Chondrocyte (in vitro differentiated cells): ENCODE measurements around the gene ATXN1L. TPM values are rescaled to one million over a fixed set of nuclear protein-coding genes. Genes with fewer than 3 reads are reported as not detected.
A peak's percentile ranks its signal among the peaks of the same experiment; 100 is the strongest.

ENCODE experiments used
- DNase-seq: peaks from one replicate; pipeline ENCODE4 v3.0.0; 2021; ENCODE audit warnings: mixed read lengths, low spot score
- H3K27ac Mint-ChIP-seq: one replicate; pipeline ENCODE4 v1.8.0; 2021; ENCODE audit warnings: mild to moderate bottlenecking, moderate library complexity, mixed read lengths; ENCODE audit not compliant: unreplicated experiment
- H3K27me3 Mint-ChIP-seq: 2 replicates; pipeline ENCODE4 v1.8.0; 2021; ENCODE audit warnings: low read depth, mixed read lengths
- H3K36me3 Mint-ChIP-seq: 2 replicates; pipeline ENCODE4 v1.8.0; 2021; ENCODE audit warnings: low read depth, mixed read lengths
- H3K4me1 Mint-ChIP-seq: 2 replicates; pipeline ENCODE4 v1.8.0; 2021; ENCODE audit warnings: low read depth, mild to moderate bottlenecking, mixed read lengths
- H3K4me3 Mint-ChIP-seq: one replicate; pipeline ENCODE4 v1.8.0; 2021; ENCODE audit warnings: mild to moderate bottlenecking, moderate library complexity, mixed read lengths; ENCODE audit not compliant: unreplicated experiment
- H3K9me3 Mint-ChIP-seq: 2 replicates; pipeline ENCODE4 v1.8.0; 2021; ENCODE audit warnings: low read depth, mixed read lengths
- CTCF ChIP-seq: fragments of 200-600 bp; sonication (generic); IDR thresholded peaks from 2 replicates; pipeline ENCODE4 v1.5.0; 2021; ENCODE audit warnings: antibody characterized with exemption, mild to moderate bottlenecking, moderate library complexity
- total RNA-seq: library from RNA; stranded (reverse); gene quantifications from 3 replicates; pipeline ENCODE4 v1.2.1, GENCODE V29; 2021

The ATXN1L gene
- total RNA-seq, 1 donor from 2014 or later, result 29.4 TPM

GRCh38 chr16:71895679-71896365, 50.0 kb downstream of the ATXN1L start:
- no peak for DNase-seq
- Mint-ChIP-seq H3K9me3 (no peaks in the 10 kb centered on the region), H3K36me3 (no peaks in the 10 kb centered on the region), H3K4me1 (peaks cover 31% of the 10 kb centered on the region), H3K27me3 (no peaks in the 10 kb centered on the region), H3K4me3 (peak overlapping the region; percentile 92), H3K27ac (peak overlapping the region; percentile 99)
- no peak for TF ChIP-seq CTCF

- Mint-ChIP-seq H3K27me3 (no peaks in the 10 kb centered on the region), H3K27ac (peak overlapping the region; percentile 82), H3K9me3 (no peaks in the 10 kb centered on the region), H3K4me3 (peak overlapping the region; percentile 92), H3K4me1 (peaks cover 37% of the 10 kb centered on the region), H3K36me3 (no peaks in the 10 kb centered on the region)
- no peak for DNase-seq
- no peak for TF ChIP-seq CTCF
Observed at GRCh38 chr16:71896764-71897368, 51.1 kb downstream of the ATXN1L start.

GRCh38 chr16:71899171-71899570, 53.4 kb downstream of the ATXN1L start:
- H3K4me1 Mint-ChIP-seq, result peaks cover 43% of the 10 kb centered on the region
- H3K9me3 Mint-ChIP-seq, result no peaks in the 10 kb centered on the region
- no peak overlapping the region for H3K4me3 Mint-ChIP-seq
- no peaks in the 10 kb centered on the region for H3K36me3 Mint-ChIP-seq
- DNase-seq, result no peak
- no peak for TF ChIP-seq CTCF
- no peaks in the 10 kb centered on the region for H3K27me3 Mint-ChIP-seq
- H3K27ac Mint-ChIP-seq, result no peak overlapping the region

GRCh38 chr16:71902656-71903365, 57.0 kb downstream of the ATXN1L start:
- peaks cover 41% of the 10 kb centered on the region for H3K4me1 Mint-ChIP-seq
- H3K36me3 Mint-ChIP-seq, result no peaks in the 10 kb centered on the region
- no peak overlapping the region for H3K27ac Mint-ChIP-seq
- no peaks in the 10 kb centered on the region for H3K9me3 Mint-ChIP-seq
- no peak overlapping the region for H3K4me3 Mint-ChIP-seq
- TF ChIP-seq CTCF, result no peak
- DNase-seq, result no peak
- H3K27me3 Mint-ChIP-seq, result no peaks in the 10 kb centered on the region

- Mint-ChIP-seq H3K9me3 (no peaks in the 10 kb centered on the region), H3K27ac (peak overlapping the region; percentile 67), H3K4me1 (peaks cover 44% of the 10 kb centered on the region), H3K36me3 (no peaks in the 10 kb centered on the region), H3K4me3 (peak overlapping the region; percentile 12), H3K27me3 (no peaks in the 10 kb centered on the region)
- DNase-seq, result no peak
- no peak for TF ChIP-seq CTCF
Observed at GRCh38 chr16:71903608-71904007, 57.8 kb downstream of the ATXN1L start.
